Aorta (tissue), 5 donors: ENCODE data around the gene VPS41. TPM values are rescaled to one million over a fixed set of nuclear protein-coding genes. Genes with fewer than 3 reads are reported as not detected.

Experiments
- ATAC-seq: fragments of 200-7000 bp; cut with Tn5 transposase; one replicate; pipeline ENCODE4 v1.9.1; 2022; ENCODE audit warnings: moderate library complexity; ENCODE audit not compliant: low FRiP score
- DNase-seq, 2 donors: peaks; one replicate each; pipeline ENCODE4 v3.0.0-alpha.2; 2020
- H3K27ac ChIP-seq, 2 donors: one replicate each; pipeline ENCODE4 v1.5.1; 2013; ENCODE audit warnings: low read length in 2 of 2, mild to moderate bottlenecking in 2 of 2, moderate library complexity in 2 of 2, control low read depth in 1 of 2, inconsistent platforms in 1 of 2, low read depth in 1 of 2
- H3K27me3 ChIP-seq, 2 donors: one replicate each; pipeline ENCODE4 v1.6.1; 2013; ENCODE audit warnings: control low read depth in 1 of 2, low read length in 1 of 2, mild to moderate bottlenecking in 1 of 2, moderate library complexity in 1 of 2; ENCODE audit not compliant: insufficient read depth in 2 of 2, control insufficient read depth in 1 of 2
- H3K36me3 ChIP-seq, 2 donors: one replicate each; pipeline ENCODE4 v1.6.1; 2013; ENCODE audit warnings: control low read depth in 1 of 2, low read length in 1 of 2, mild to moderate bottlenecking in 1 of 2; ENCODE audit not compliant: insufficient read depth in 2 of 2, control insufficient read depth in 1 of 2
- H3K4me1 ChIP-seq, 2 donors: one replicate each; pipeline ENCODE4 v1.6.1; 2013; ENCODE audit warnings: low read length in 2 of 2, control low read depth in 1 of 2, mild to moderate bottlenecking in 1 of 2, moderate library complexity in 1 of 2; ENCODE audit not compliant: insufficient read depth in 2 of 2, control insufficient read depth in 1 of 2
- H3K4me3 ChIP-seq, 2 donors: one replicate each; pipeline ENCODE4 v1.5.1; 2013; ENCODE audit warnings: low read length in 2 of 2, control low read depth in 1 of 2, mild to moderate bottlenecking in 1 of 2
- H3K9me3 ChIP-seq: one replicate; pipeline ENCODE4 v1.6.1; 2013; ENCODE audit warnings: mild to moderate bottlenecking, low read length; ENCODE audit not compliant: control insufficient read depth
- WGBS, 2 donors: extraction: QIAGEN DNeasy Blood & Tissue Kit; methylation state at CpG; one replicate each; pipeline ENCODE4 v1.1.7; 2013; 5-methylcytosine and 5-hydroxymethylcytosine counted together
- intact Hi-C, 2 donors: fragments of 100-400 bp; cut with DNase I; formaldehyde crosslinking; loops; one replicate each; pipeline versions ENCODE4 v1.14.2 to v1.15.0; 2022
- polyA plus RNA-seq, 2 donors: library from polyadenylated mRNA; stranded (reverse); fragments of 200-250 nt; gene quantifications; one replicate each; pipeline ENCODE4 v1.2.3, GENCODE V29; 2013
- total RNA-seq, 2 donors: library from RNA; stranded (reverse); fragmentation: NEBNext Ultra II Directional; extraction: Animal tissue kit (Norgen Biotek cat#: 25700); gene quantifications; one replicate each; pipeline ENCODE4 v1.2.1, GENCODE V29; 2021
- donor health status: healthy with polysubstance abuse.
- donor health status: Bipolar disorder and iron deficiency.
- donor health status: DM: no; HTN: no; CAD: no.
- donor health status: DM: no; HTN: no; CAD: no.
- donor health status: DM: yes; HTN: yes; CAD: no.

The VPS41 gene
- total and polyA plus RNA-seq, 4 donors: 20.8 to 92.3 (median 49.5) TPM

- Histone ChIP-seq H3K4me3 (no peak overlapping the region), H3K27ac (no peak overlapping the region), H3K36me3 (no peaks in the 10 kb centered on the region), H3K4me1 (peaks cover 0 to 3% of the 10 kb centered on the region in 2 donors), H3K27me3 (no peaks in the 10 kb centered on the region), H3K9me3 (no peaks in the 10 kb centered on the region)
- WGBS, 2 donors: 38 to 42% methylated on average over 5 of the region's 5 CpGs
- ATAC-seq: no peak
- intact Hi-C loops: no loop called here
- DNase-seq: no peak
These were observed 69.1 kb downstream of the VPS41 start for GRCh38 chr7:38839851-38840250.

- no peaks in the 10 kb centered on the region for H3K27me3 ChIP-seq
- H3K4me1 ChIP-seq: peaks cover 0 to 3% of the 10 kb centered on the region in 2 donors
- H3K4me3 ChIP-seq: no peak overlapping the region
- no peak for DNase-seq
- no peak for ATAC-seq
- no peaks in the 10 kb centered on the region for H3K9me3 ChIP-seq
- H3K27ac ChIP-seq: no peak overlapping the region
- intact Hi-C loops: no loop called here
- H3K36me3 ChIP-seq: no peaks in the 10 kb centered on the region
- 88 to 89% methylated on average over 6 of the region's 6 CpGs for WGBS, 2 donors
These were observed 70.1 kb downstream of the VPS41 start for GRCh38 chr7:38838725-38839385.

- H3K4me1 ChIP-seq: no peaks in the 10 kb centered on the region
- intact Hi-C loops: no loop called here
- WGBS, 2 donors: 87% methylated on average over 3 of the region's 3 CpGs
- H3K27ac ChIP-seq: no peak overlapping the region
- no peaks in the 10 kb centered on the region for H3K9me3 ChIP-seq
- DNase-seq (no peak), ATAC-seq (no peak)
- H3K4me3 ChIP-seq: no peak overlapping the region
- no peaks in the 10 kb centered on the region for H3K27me3 ChIP-seq
- H3K36me3 ChIP-seq: no peaks in the 10 kb centered on the region
These were observed 74.6 kb downstream of the VPS41 start for GRCh38 chr7:38834357-38834756.

- Histone ChIP-seq H3K4me1 (no peaks in the 10 kb centered on the region), H3K36me3 (no peaks in the 10 kb centered on the region), H3K27ac (no peak overlapping the region), H3K9me3 (no peaks in the 10 kb centered on the region), H3K27me3 (no peaks in the 10 kb centered on the region), H3K4me3 (no peak overlapping the region)
- intact Hi-C loops: no loop called here
- 71 to 84% methylated on average over 1 of the region's 1 CpG for WGBS, 2 donors
- ATAC-seq (no peak), DNase-seq (no peak)
These were observed 75.7 kb downstream of the VPS41 start for GRCh38 chr7:38833329-38833728.

GRCh38 chr7:38831259-38831996 lies 77.6 kb downstream of the VPS41 start:
- Histone ChIP-seq H3K9me3 (no peaks in the 10 kb centered on the region), H3K27ac (no peak overlapping the region), H3K4me1 (no peaks in the 10 kb centered on the region), H3K4me3 (no peak overlapping the region), H3K36me3 (no peaks in the 10 kb centered on the region), H3K27me3 (no peaks in the 10 kb centered on the region)
- 85 to 90% methylated on average over 6 of the region's 6 CpGs for WGBS, 2 donors
- intact Hi-C loops: no loop called here
- DNase-seq: no peak
- ATAC-seq: peak; percentile 54

- Histone ChIP-seq H3K9me3 (no peaks in the 10 kb centered on the region), H3K4me1 (peaks cover 3 to 4% of the 10 kb centered on the region in 2 donors), H3K27me3 (no peaks in the 10 kb centered on the region), H3K36me3 (no peaks in the 10 kb centered on the region), H3K4me3 (no peak overlapping the region), H3K27ac (no peak overlapping the region)
- DNase-seq (no peak), ATAC-seq (no peak)
- 95 to 99% methylated on average over 2 of the region's 2 CpGs for WGBS, 2 donors
- intact Hi-C loops: no loop called here
These were observed 78.2 kb downstream of the VPS41 start for GRCh38 chr7:38830826-38831225.

- DNase-seq (no peak), ATAC-seq (no peak)
- Histone ChIP-seq H3K27ac (no peak overlapping the region), H3K4me1 (peaks cover 3 to 7% of the 10 kb centered on the region in 2 donors), H3K27me3 (no peaks in the 10 kb centered on the region), H3K4me3 (no peak overlapping the region), H3K9me3 (no peaks in the 10 kb centered on the region), H3K36me3 (no peaks in the 10 kb centered on the region)
- WGBS, 2 donors: 72 to 83% methylated on average over 5 of the region's 5 CpGs
- intact Hi-C loops: no loop called here
These were observed 79.4 kb downstream of the VPS41 start for GRCh38 chr7:38829488-38830165.

- Histone ChIP-seq H3K27me3 (no peaks in the 10 kb centered on the region), H3K4me3 (no peak overlapping the region), H3K4me1 (peaks cover 3 to 7% of the 10 kb centered on the region in 2 donors), H3K9me3 (peaks cover 1% of the 10 kb centered on the region), H3K36me3 (peaks cover 0 to under 1% of the 10 kb centered on the region in 2 donors), H3K27ac (no peak overlapping the region)
- WGBS, 2 donors: 87 to 93% methylated on average over 3 of the region's 3 CpGs
- no peak for DNase-seq
- intact Hi-C loops: no loop called here
- ATAC-seq: no peak
These were observed 81.0 kb downstream of the VPS41 start for GRCh38 chr7:38828026-38828425.
